Activated T-helper 1 cell treated with anti-CD3 and anti-CD28 coated beads, Interleukin-12 subunit alpha, Interleukin-12 subunit beta, Interleukin-2, Interleukin-4 antibody, amounts not matched to agents 30 ng/mL and 10 ng/mL and 1 ng/mL, durations not matched to agents 14 hours and 24 hours and 36 hours (primary cell): ENCODE data around the gene LCE1C. TPM values are rescaled to one million over a fixed set of nuclear protein-coding genes. Genes with fewer than 3 reads are reported as not detected.

ENCODE experiments used
- DNase-seq: peaks from one replicate; pipeline ENCODE4 v3.0.0; 2021; ENCODE audit warnings: low spot score
- H3K27ac Mint-ChIP-seq: one replicate; pipeline ENCODE4 v1.8.0; 2021; ENCODE audit warnings: mild to moderate bottlenecking, mixed read lengths
- H3K27me3 Mint-ChIP-seq: one replicate; pipeline ENCODE4 v1.8.0; 2022; ENCODE audit warnings: mild to moderate bottlenecking, moderate library complexity, mixed read lengths; ENCODE audit not compliant: insufficient read depth
- H3K36me3 Mint-ChIP-seq: one replicate; pipeline ENCODE4 v1.8.0; 2021; ENCODE audit warnings: low read depth, mixed read lengths
- H3K4me1 Mint-ChIP-seq: one replicate; pipeline ENCODE4 v1.8.0; 2021; ENCODE audit warnings: low read depth, mixed read lengths
- H3K4me3 Mint-ChIP-seq: one replicate; pipeline ENCODE4 v1.8.0; 2021; ENCODE audit warnings: mild to moderate bottlenecking, moderate library complexity, mixed read lengths
- H3K9me3 Mint-ChIP-seq: one replicate; pipeline ENCODE4 v1.8.0; 2021; ENCODE audit warnings: mixed read lengths
- intact Hi-C: fragments of 100-400 bp; cut with micrococcal nuclease; formaldehyde crosslinking; loops from one replicate; pipeline ENCODE4 v1.15.1; 2024
- total RNA-seq: library from RNA; stranded (reverse); gene quantifications from 2 replicates; pipeline ENCODE4 v1.2.3, GENCODE V29; 2022

The LCE1C gene
- total RNA-seq, 1 donor from 2014 or later = not detected

- H3K27me3 Mint-ChIP-seq = no peaks in the 10 kb centered on the region
- no peaks in the 10 kb centered on the region for H3K9me3 Mint-ChIP-seq
- peaks cover 4% of the 10 kb centered on the region for H3K4me1 Mint-ChIP-seq
- no peak for DNase-seq
- H3K36me3 Mint-ChIP-seq = no peaks in the 10 kb centered on the region
- H3K4me3 Mint-ChIP-seq = no peak overlapping the region
- no peak overlapping the region for H3K27ac Mint-ChIP-seq
- intact Hi-C loops = no loop called here
Measured at GRCh38 chr1:152756872-152757271, 49.6 kb downstream of the LCE1C start.

Other genes with a start within 250 kb of the LCE1C start
- gene LCE3E, start 239.9 kb downstream of the LCE1C start, total RNA-seq = not detected in 2 replicates
- not detected in 2 replicates for gene LCE3D, start 226.1 kb downstream of the LCE1C start, total RNA-seq
- gene LCE3C, start 206.4 kb downstream of the LCE1C start, total RNA-seq = not detected in 2 replicates
- not detected in 2 replicates for gene LCE3B, start 192.8 kb downstream of the LCE1C start, total RNA-seq
- not detected in 2 replicates for gene LCE3A, start 183.5 kb downstream of the LCE1C start, total RNA-seq
- not detected in 2 replicates for gene LCE2D, start 143.3 kb downstream of the LCE1C start, total RNA-seq
- gene LCE2C, start 131.4 kb downstream of the LCE1C start, total RNA-seq = not detected in 2 replicates
- not detected in 2 replicates for gene LCE2B, start 120.5 kb downstream of the LCE1C start, total RNA-seq
- not detected in 2 replicates for gene LCE2A, start 108.3 kb downstream of the LCE1C start, total RNA-seq
- gene LCE4A, start 98.5 kb downstream of the LCE1C start, total RNA-seq = not detected in 2 replicates
- not detected in 2 replicates for gene KPRP, start 48.6 kb downstream of the LCE1C start, total RNA-seq
- not detected in 2 replicates for gene LCE1F, start 31.5 kb downstream of the LCE1C start, total RNA-seq
- not detected in 2 replicates for gene LCE1E, start 20.4 kb downstream of the LCE1C start, total RNA-seq
- not detected in 2 replicates for gene LCE1D, start 9.9 kb downstream of the LCE1C start, total RNA-seq
- gene LCE1B, start 5.3 kb upstream of the LCE1C start, total RNA-seq = not detected in 2 replicates
- gene LCE1A, start 20.8 kb upstream of the LCE1C start, total RNA-seq = not detected in 2 replicates
- not detected in 2 replicates for gene LCE6A, start 36.2 kb upstream of the LCE1C start, total RNA-seq
- gene LCE7A, start 53.3 kb upstream of the LCE1C start, total RNA-seq = not detected in 2 replicates
- not detected in 2 replicates for gene SMCP, start 71.7 kb upstream of the LCE1C start, total RNA-seq
- not detected in 2 replicates for gene IVL, start 101.9 kb upstream of the LCE1C start, total RNA-seq
- not detected in 2 replicates for gene SPRR5, start 140.6 kb upstream of the LCE1C start, total RNA-seq
- not detected in 2 replicates for gene SPRR4, start 164.0 kb upstream of the LCE1C start, total RNA-seq
- gene SPRR1A, start 177.4 kb upstream of the LCE1C start, total RNA-seq = not detected in 2 replicates
- not detected in 2 replicates for gene SPRR3, start 195.1 kb upstream of the LCE1C start, total RNA-seq
- not detected in 2 replicates for gene SPRR1B, start 224.6 kb upstream of the LCE1C start, total RNA-seq
- not detected in 2 replicates for gene SPRR2D, start 234.5 kb upstream of the LCE1C start, total RNA-seq